ENCODE measurements around the gene METTL21C.

METTL21C gene

GRCh38 chr13:102657630-102658029 lies 37.2 kb downstream of the METTL21C start:
- Histone ChIP-seq H3K27me3 (replicated peaks; ENCODE audit: control insufficient read depth, insufficient read depth, low read length) (no peaks in the 10 kb centered on the region), H3K36me3 (ENCODE audit: control insufficient read depth, insufficient read depth, low read length) (peaks cover 12% of the 10 kb centered on the region), H3K4me3 (replicated peaks; ENCODE audit: low read depth, low read length) (no peak overlapping the region)
- no peak for DNase-seq (ENCODE audit: extremely low read depth, insufficient read length)
- no peak for TF ChIP-seq CTCF (IDR thresholded peaks at IDR 0.05; ENCODE audit: insufficient read depth, low read length, poor library complexity, severe bottlenecking)

DNA sequence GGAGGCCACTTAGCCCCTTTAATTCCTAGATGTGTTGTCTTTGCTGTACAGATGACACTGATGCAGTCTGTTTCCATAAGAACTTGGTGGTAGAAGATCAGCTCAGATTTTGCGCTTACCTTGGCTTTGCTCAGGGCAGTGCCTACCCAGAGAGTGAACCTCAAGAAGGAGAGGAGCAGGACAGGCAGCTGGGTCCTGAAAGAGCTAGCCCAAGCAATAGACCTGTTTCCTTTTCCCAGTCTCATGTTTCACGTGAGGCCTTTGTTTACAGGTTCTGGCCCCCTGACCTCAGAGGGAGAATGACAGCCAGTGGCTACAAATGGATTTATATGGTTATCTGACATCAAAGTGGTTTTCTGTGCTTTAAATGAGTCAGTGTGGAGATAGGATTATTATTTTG lies 40.1 kb downstream of the METTL21C start:
- TF ChIP-seq CTCF (IDR thresholded peaks at IDR 0.05; ENCODE audit: insufficient read depth, low read length, poor library complexity, severe bottlenecking): no peak
- Histone ChIP-seq H3K27me3 (replicated peaks; ENCODE audit: control insufficient read depth, insufficient read depth, low read length) (no peaks in the 10 kb centered on the region), H3K4me3 (replicated peaks; ENCODE audit: low read depth, low read length) (no peak overlapping the region), H3K36me3 (ENCODE audit: control insufficient read depth, insufficient read depth, low read length) (peaks cover 14% of the 10 kb centered on the region)
- DNase-seq (ENCODE audit: extremely low read depth, insufficient read length): no peak

GRCh38 chr13:102651892-102652291 lies 43.0 kb downstream of the METTL21C start:
- no peak for TF ChIP-seq CTCF (IDR thresholded peaks at IDR 0.05; ENCODE audit: insufficient read depth, low read length, poor library complexity, severe bottlenecking)
- Histone ChIP-seq H3K27me3 (replicated peaks; ENCODE audit: control insufficient read depth, insufficient read depth, low read length) (no peaks in the 10 kb centered on the region), H3K36me3 (ENCODE audit: control insufficient read depth, insufficient read depth, low read length) (peaks cover 8% of the 10 kb centered on the region), H3K4me3 (replicated peaks; ENCODE audit: low read depth, low read length) (no peak overlapping the region)
- DNase-seq (ENCODE audit: extremely low read depth, insufficient read length): no peak

DNA sequence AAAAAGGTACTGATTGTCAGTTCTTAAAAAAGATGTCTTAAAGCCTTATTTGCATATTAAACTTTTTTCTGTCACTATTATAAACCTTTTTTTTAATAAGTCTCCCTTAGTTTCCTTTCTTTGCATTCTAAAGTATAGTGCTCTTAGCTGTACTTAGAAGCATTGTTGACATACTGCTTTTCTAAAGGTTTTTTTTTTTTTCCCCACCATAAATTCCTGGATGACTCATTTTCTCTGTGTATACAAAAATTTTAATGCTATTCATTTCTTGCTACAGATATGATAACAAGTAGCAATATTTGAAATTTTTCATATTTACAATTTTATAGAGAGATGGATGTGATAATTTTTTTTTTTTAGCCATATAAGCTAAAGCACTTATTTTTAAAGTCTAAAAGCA lies 43.5 kb downstream of the METTL21C start:
- peaks cover 10% of the 10 kb centered on the region for H3K36me3 ChIP-seq (ENCODE audit: control insufficient read depth, insufficient read depth, low read length)
- H3K4me3 ChIP-seq (replicated peaks; ENCODE audit: low read depth, low read length): no peak overlapping the region
- TF ChIP-seq CTCF (IDR thresholded peaks at IDR 0.05; ENCODE audit: insufficient read depth, low read length, poor library complexity, severe bottlenecking): no peak
- no peak for DNase-seq (ENCODE audit: extremely low read depth, insufficient read length)
- no peaks in the 10 kb centered on the region for H3K27me3 ChIP-seq (replicated peaks; ENCODE audit: control insufficient read depth, insufficient read depth, low read length)

DNA sequence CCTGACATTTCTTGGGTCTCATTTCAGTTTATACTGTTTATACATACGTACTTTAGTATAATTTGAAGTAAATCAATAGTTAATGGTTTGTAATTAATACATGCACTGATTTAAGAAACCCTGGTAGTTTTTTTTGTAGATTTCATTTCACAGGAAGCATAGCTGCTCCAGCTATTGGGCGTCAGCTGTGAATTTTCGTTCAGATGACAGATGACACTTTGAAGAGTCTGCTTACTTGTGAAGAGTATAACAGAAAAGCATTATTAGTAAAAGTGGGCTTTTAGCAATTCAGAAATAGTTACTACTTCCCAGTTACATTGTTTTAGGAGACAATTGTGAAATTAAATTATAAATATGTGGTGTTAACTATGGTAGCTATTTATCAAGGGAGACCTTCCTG lies 44.4 kb downstream of the METTL21C start:
- no peak overlapping the region for H3K4me3 ChIP-seq (replicated peaks; ENCODE audit: low read depth, low read length)

More for the DNA sequence above, 44.4 kb downstream of the METTL21C start:
- TF ChIP-seq CTCF (IDR thresholded peaks at IDR 0.05; ENCODE audit: insufficient read depth, low read length, poor library complexity, severe bottlenecking): no peak
- H3K36me3 ChIP-seq (ENCODE audit: control insufficient read depth, insufficient read depth, low read length): peaks cover 8% of the 10 kb centered on the region
- no peaks in the 10 kb centered on the region for H3K27me3 ChIP-seq (replicated peaks; ENCODE audit: control insufficient read depth, insufficient read depth, low read length)
- no peak for DNase-seq (ENCODE audit: extremely low read depth, insufficient read length)

Measured in GM06990 (cell line).